ENCODE measurements around the gene ZNF683.

DNA sequence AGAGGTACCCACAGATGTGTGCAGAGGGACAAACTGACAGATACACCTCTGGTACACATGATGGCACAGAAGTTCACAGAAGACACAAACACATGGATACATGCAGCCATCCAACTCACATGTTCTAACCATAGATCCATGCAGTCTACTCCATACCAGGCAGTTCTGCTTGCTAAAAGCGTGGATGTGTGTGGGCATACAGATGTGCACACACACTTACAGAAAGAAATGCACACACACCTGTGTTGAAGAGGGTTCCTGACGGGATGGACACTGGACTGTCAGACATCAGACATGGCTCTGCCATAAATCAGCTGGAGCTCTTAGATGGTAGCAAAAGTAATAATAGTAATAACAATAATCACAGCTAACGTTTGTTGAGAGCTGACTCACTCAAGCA, 48.0 kb downstream of the ZNF683 start:
- TF ChIP-seq CHCHD3 (CRISPR knock-in tag; IDR thresholded peaks at IDR 0.05) (no peak), ZBTB1 (CRISPR knock-in tag; IDR thresholded peaks at IDR 0.05; ENCODE audit: borderline replicate concordance, low read depth) (no peak), NR2C2 (CRISPR knock-in tag; IDR thresholded peaks at IDR 0.05) (no peak), NR2C2 (tag; IDR thresholded peaks at IDR 0.05) (no peak)
- TF ChIP-seq, protein P1, sequence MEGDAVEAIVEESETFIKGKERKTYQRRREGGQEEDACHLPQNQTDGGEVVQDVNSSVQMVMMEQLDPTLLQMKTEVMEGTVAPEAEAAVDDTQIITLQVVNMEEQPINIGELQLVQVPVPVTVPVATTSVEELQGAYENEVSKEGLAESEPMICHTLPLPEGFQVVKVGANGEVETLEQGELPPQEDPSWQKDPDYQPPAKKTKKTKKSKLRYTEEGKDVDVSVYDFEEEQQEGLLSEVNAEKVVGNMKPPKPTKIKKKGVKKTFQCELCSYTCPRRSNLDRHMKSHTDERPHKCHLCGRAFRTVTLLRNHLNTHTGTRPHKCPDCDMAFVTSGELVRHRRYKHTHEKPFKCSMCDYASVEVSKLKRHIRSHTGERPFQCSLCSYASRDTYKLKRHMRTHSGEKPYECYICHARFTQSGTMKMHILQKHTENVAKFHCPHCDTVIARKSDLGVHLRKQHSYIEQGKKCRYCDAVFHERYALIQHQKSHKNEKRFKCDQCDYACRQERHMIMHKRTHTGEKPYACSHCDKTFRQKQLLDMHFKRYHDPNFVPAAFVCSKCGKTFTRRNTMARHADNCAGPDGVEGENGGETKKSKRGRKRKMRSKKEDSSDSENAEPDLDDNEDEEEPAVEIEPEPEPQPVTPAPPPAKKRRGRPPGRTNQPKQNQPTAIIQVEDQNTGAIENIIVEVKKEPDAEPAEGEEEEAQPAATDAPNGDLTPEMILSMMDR (IDR thresholded peaks at IDR 0.05 in 2 of 3, conservative IDR thresholded peaks at IDR 0.05 in 1 of 3; ENCODE audit: insufficient read depth in 2 of 3, low read depth in 1 of 3, low read length in 3 of 3) = no peak
